Small intestine (tissue), 7 donors: ENCODE data around the gene KSR2. TPM values are rescaled to one million over a fixed set of nuclear protein-coding genes. Genes with fewer than 3 reads are reported as not detected.
"Not testable (repeated sequence)": the region's sequence is repeated elsewhere in the genome, so short reads cannot be mapped to it uniquely, and the experiment has no call there.

Source experiments
- DNase-seq, 2 donors: peaks; one replicate each; pipeline versions ENCODE4 v3.0.0 to v3.0.0-alpha.2; 2013
- FAIRE-seq: peaks from 2 replicates; lab custom pipeline; 2012; peaks lifted over from hg19 to GRCh38; lab: Jason Lieb, UNC
- H3K27ac ChIP-seq, 3 donors: one replicate each; pipeline ENCODE4 v1.5.1; 2013; ENCODE audit warnings: low read length in 2 of 3, mild to moderate bottlenecking in 2 of 3, control low read depth in 1 of 3, inconsistent platforms in 1 of 3, low read depth in 1 of 3, moderate library complexity in 1 of 3
- H3K27me3 ChIP-seq, 3 donors: one replicate each; pipeline ENCODE4 v1.6.1; 2013; ENCODE audit warnings: low read length in 3 of 3, inconsistent platforms in 1 of 3; ENCODE audit not compliant: control insufficient read depth in 3 of 3, insufficient read depth in 3 of 3
- H3K36me3 ChIP-seq, 3 donors: one replicate each; pipeline ENCODE4 v1.6.1; 2013; ENCODE audit warnings: low read length in 3 of 3, inconsistent platforms in 1 of 3, low read depth in 1 of 3, mild to moderate bottlenecking in 1 of 3, moderate library complexity in 1 of 3; ENCODE audit not compliant: control insufficient read depth in 3 of 3, insufficient read depth in 2 of 3
- H3K4me1 ChIP-seq, 3 donors: one replicate each; pipeline ENCODE4 v1.6.1; 2013; ENCODE audit warnings: low read length in 2 of 3, inconsistent platforms in 1 of 3, low read depth in 1 of 3, mild to moderate bottlenecking in 1 of 3, moderate library complexity in 1 of 3; ENCODE audit not compliant: control insufficient read depth in 3 of 3, insufficient read depth in 2 of 3
- H3K4me3 ChIP-seq, 3 donors: one replicate each; pipeline ENCODE4 v1.5.1; 2013; ENCODE audit warnings: low read length in 3 of 3, control low read depth in 1 of 3, inconsistent platforms in 1 of 3, low read depth in 1 of 3, mild to moderate bottlenecking in 1 of 3, moderate library complexity in 1 of 3
- H3K9me3 ChIP-seq, 2 donors: one replicate each; pipeline ENCODE4 v1.6.1; 2013; ENCODE audit warnings: low read depth in 1 of 2, low read length in 1 of 2; ENCODE audit not compliant: control insufficient read depth in 2 of 2, insufficient read depth in 1 of 2
- WGBS, 3 donors: extraction: QIAGEN DNeasy Blood & Tissue Kit; methylation state at CpG; one replicate each; pipeline ENCODE4 v1.1.7; 2013; 5-methylcytosine and 5-hydroxymethylcytosine counted together
- polyA plus RNA-seq, 4 donors: library from polyadenylated mRNA; stranded (reverse) in 3 of 4; unstranded in 1 of 4; fragments of 200-250 nt in 3 of 4; fragments of 120-200 nt in 1 of 4; gene quantifications; one replicate each; pipeline versions ENCODE4 v1.2.1 to v1.2.3, GENCODE V29; 2013
- donor health status: healthy with polysubstance abuse.
- donor health status: control.
- donor health status: control.
- donor health status: Bipolar disorder and iron deficiency.
- donor health status: healthy.

KSR2 gene
- polyA plus RNA-seq, 4 donors, result 0.16 to 0.33 TPM; not detected in 2

- H3K36me3 ChIP-seq, result no peaks in the 10 kb centered on the region
- 64 to 80% (median 76%) methylated on average over 5 of the region's 5 CpGs for WGBS, 3 donors
- FAIRE-seq, result no peak
Observed at GRCh38 chr12:117867348-117867747, 101.4 kb downstream of the KSR2 start.

GRCh38 chr12:117865505-117865904, 103.3 kb downstream of the KSR2 start:
- Histone ChIP-seq H3K9me3 (no peaks in the 10 kb centered on the region), H3K36me3 (no peaks in the 10 kb centered on the region), H3K4me3 (no peak overlapping the region), H3K27ac (no peak overlapping the region), H3K27me3 (no peaks in the 10 kb centered on the region), H3K4me1 (no peaks in the 10 kb centered on the region)
- no peak for FAIRE-seq
- DNase-seq, result no peak
- 85 to 90% (median 86%) methylated on average over 3 of the region's 3 CpGs for WGBS, 3 donors

More at GRCh38 chr12:117867348-117867747, 101.4 kb downstream of the KSR2 start:
- Histone ChIP-seq H3K27ac (no peak overlapping the region), H3K9me3 (no peaks in the 10 kb centered on the region), H3K4me1 (no peaks in the 10 kb centered on the region), H3K4me3 (no peak overlapping the region), H3K27me3 (no peaks in the 10 kb centered on the region)
- DNase-seq, result no peak

- FAIRE-seq, result no peak
- Histone ChIP-seq H3K36me3 (no peaks in the 10 kb centered on the region), H3K4me3 (no peak overlapping the region), H3K4me1 (no peaks in the 10 kb centered on the region), H3K9me3 (no peaks in the 10 kb centered on the region), H3K27ac (no peak overlapping the region), H3K27me3 (no peaks in the 10 kb centered on the region)
- DNase-seq, result no peak
- whole genome bisulfite sequencing, 3 donors, result 83 to 84% (median 83%) methylated on average over 10 of the region's 10 CpGs
Observed at GRCh38 chr12:117863002-117863709, 105.6 kb downstream of the KSR2 start.

GRCh38 chr12:117861691-117862090, 107.1 kb downstream of the KSR2 start:
- no peak overlapping the region for H3K27ac ChIP-seq
- no peak for DNase-seq
- no peaks in the 10 kb centered on the region for H3K4me1 ChIP-seq
- no peak for FAIRE-seq
- no peak overlapping the region for H3K4me3 ChIP-seq
- no peaks in the 10 kb centered on the region for H3K9me3 ChIP-seq
- H3K36me3 ChIP-seq, result no peaks in the 10 kb centered on the region
- no peaks in the 10 kb centered on the region for H3K27me3 ChIP-seq

GRCh38 chr12:117860787-117861290, 108.0 kb downstream of the KSR2 start:
- WGBS, 3 donors, result 85 to 93% (median 88%) methylated on average over 13 of the region's 13 CpGs
- not testable (repeated sequence) for H3K4me1 ChIP-seq, H3K27ac ChIP-seq, H3K9me3 ChIP-seq, H3K27me3 ChIP-seq, H3K4me3 ChIP-seq, FAIRE-seq, H3K36me3 ChIP-seq, DNase-seq

GRCh38 chr12:117860111-117860510, 108.7 kb downstream of the KSR2 start:
- 90 to 93% (median 91%) methylated on average over 15 of the region's 15 CpGs for WGBS, 3 donors
- Histone ChIP-seq H3K4me1 (no peaks in the 10 kb centered on the region), H3K36me3 (no peaks in the 10 kb centered on the region), H3K27me3 (no peaks in the 10 kb centered on the region), H3K4me3 (no peak overlapping the region), H3K9me3 (no peaks in the 10 kb centered on the region), H3K27ac (no peak overlapping the region)
- no peak for FAIRE-seq
- DNase-seq, result no peak

GRCh38 chr12:117857632-117858612, 110.9 kb downstream of the KSR2 start:
- DNase-seq (peak; percentile 49 to 51), FAIRE-seq (no peak)
- H3K36me3 ChIP-seq, result no peaks in the 10 kb centered on the region
- no peak overlapping the region for H3K4me3 ChIP-seq
- H3K27ac ChIP-seq, result no peak overlapping the region
- no peaks in the 10 kb centered on the region for H3K4me1 ChIP-seq
- WGBS, 3 donors, result 66 to 71% (median 70%) methylated on average over 13 of the region's 13 CpGs
- peaks cover 0 to 7% of the 10 kb centered on the region in 2 donors for H3K9me3 ChIP-seq
- no peaks in the 10 kb centered on the region for H3K27me3 ChIP-seq

GRCh38 chr12:117857139-117857538, 111.7 kb downstream of the KSR2 start:
- H3K27ac ChIP-seq, DNase-seq, H3K36me3 ChIP-seq, FAIRE-seq, H3K9me3 ChIP-seq, H3K27me3 ChIP-seq, H3K4me3 ChIP-seq, H3K4me1 ChIP-seq: not testable (repeated sequence)
- 32 to 63% (median 42%) methylated on average over 4 of the region's 4 CpGs for WGBS, 3 donors
